Measurements from ENCODE around the gene ZNF329.

DNA sequence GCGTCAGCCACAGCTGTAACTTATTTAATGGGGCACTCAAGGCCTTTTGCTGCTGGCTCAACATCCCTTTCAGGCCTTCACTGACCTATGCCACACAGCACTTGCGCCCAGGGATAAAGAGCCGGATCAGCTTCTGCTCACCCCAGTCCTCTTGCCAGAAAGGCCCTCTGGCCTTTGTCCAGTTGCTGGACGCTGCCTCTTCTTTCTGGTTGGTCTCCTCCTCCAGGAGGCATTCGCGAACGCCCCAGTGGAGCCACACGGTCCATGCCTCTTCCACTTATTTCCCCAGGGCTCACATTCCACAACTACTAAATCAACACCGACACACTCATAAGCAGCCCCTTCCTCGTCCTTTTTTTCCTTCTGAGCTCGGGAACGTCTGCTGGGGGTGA lies 3.7 kb upstream of the ZNF329 start:
- TF ChIP-seq, protein P1, sequence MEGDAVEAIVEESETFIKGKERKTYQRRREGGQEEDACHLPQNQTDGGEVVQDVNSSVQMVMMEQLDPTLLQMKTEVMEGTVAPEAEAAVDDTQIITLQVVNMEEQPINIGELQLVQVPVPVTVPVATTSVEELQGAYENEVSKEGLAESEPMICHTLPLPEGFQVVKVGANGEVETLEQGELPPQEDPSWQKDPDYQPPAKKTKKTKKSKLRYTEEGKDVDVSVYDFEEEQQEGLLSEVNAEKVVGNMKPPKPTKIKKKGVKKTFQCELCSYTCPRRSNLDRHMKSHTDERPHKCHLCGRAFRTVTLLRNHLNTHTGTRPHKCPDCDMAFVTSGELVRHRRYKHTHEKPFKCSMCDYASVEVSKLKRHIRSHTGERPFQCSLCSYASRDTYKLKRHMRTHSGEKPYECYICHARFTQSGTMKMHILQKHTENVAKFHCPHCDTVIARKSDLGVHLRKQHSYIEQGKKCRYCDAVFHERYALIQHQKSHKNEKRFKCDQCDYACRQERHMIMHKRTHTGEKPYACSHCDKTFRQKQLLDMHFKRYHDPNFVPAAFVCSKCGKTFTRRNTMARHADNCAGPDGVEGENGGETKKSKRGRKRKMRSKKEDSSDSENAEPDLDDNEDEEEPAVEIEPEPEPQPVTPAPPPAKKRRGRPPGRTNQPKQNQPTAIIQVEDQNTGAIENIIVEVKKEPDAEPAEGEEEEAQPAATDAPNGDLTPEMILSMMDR (IDR thresholded peaks at IDR 0.05; ENCODE audit: poor library complexity) = no peak
- no peak for TF ChIP-seq EZH2 (IDR thresholded peaks at IDR 0.05; ENCODE audit: borderline replicate concordance)
- TF ChIP-seq EZH2phosphoT487 (IDR thresholded peaks at IDR 0.05; ENCODE audit: low read depth, severe bottlenecking, unreplicated experiment) = no peak
